SU-DHL-6 (cell line): ENCODE results near the gene ZNF595.
"Not testable (repeated sequence)": the region's sequence is repeated elsewhere in the genome, so short reads cannot be mapped to it uniquely, and the experiment has no call there.

ENCODE experiments used
- EZH2phosphoT487 ChIP-seq: fragments of 200-600 bp; sonication (generic), shearing (Covaris generic); conservative IDR thresholded peaks from 2 replicates; pipeline ENCODE4 v1.6.1; 2018; ENCODE audit warnings: mild to moderate bottlenecking, antibody characterized with exemption, low read length, moderate library complexity, mixed read lengths
- TF ChIP-seq, protein P1 (sequence below): fragments of 200-600 bp; sonication (generic); IDR thresholded peaks from one replicate; pipeline ENCODE4 v1.5.1; 2017; ENCODE audit warnings: antibody characterized with exemption, mild to moderate bottlenecking, low read length, moderate library complexity; ENCODE audit not compliant: insufficient read depth, poor library complexity, severe bottlenecking

GRCh38 chr4:9937-10870 lies 42.9 kb upstream of the ZNF595 start:
- TF ChIP-seq, protein P1, sequence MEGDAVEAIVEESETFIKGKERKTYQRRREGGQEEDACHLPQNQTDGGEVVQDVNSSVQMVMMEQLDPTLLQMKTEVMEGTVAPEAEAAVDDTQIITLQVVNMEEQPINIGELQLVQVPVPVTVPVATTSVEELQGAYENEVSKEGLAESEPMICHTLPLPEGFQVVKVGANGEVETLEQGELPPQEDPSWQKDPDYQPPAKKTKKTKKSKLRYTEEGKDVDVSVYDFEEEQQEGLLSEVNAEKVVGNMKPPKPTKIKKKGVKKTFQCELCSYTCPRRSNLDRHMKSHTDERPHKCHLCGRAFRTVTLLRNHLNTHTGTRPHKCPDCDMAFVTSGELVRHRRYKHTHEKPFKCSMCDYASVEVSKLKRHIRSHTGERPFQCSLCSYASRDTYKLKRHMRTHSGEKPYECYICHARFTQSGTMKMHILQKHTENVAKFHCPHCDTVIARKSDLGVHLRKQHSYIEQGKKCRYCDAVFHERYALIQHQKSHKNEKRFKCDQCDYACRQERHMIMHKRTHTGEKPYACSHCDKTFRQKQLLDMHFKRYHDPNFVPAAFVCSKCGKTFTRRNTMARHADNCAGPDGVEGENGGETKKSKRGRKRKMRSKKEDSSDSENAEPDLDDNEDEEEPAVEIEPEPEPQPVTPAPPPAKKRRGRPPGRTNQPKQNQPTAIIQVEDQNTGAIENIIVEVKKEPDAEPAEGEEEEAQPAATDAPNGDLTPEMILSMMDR = not testable (repeated sequence)
- TF ChIP-seq EZH2phosphoT487 = not testable (repeated sequence)
